NCI-H187 treated with DMSO at 0.1 percent for 48 hours (cell line): Measurements from ENCODE around the gene ELFN2.

Source experiments
- DNase-seq: peaks from one replicate; lab custom pipeline; 2025; lab: John Stamatoyannopoulos, UW

ELFN2 gene

GRCh38 chr22:37381489-37381888, 45.8 kb downstream of the ELFN2 start:
- no peak for DNase-seq

GRCh38 chr22:37379722-37380121, 47.6 kb downstream of the ELFN2 start:
- no peak for DNase-seq

GRCh38 chr22:37379085-37379484, 48.2 kb downstream of the ELFN2 start:
- no peak for DNase-seq

GRCh38 chr22:37378642-37379058, 48.6 kb downstream of the ELFN2 start:
- DNase-seq: no peak

- DNase-seq: no peak
Observed at GRCh38 chr22:37377927-37378326, 49.4 kb downstream of the ELFN2 start.

- DNase-seq: no peak
Observed at GRCh38 chr22:37377138-37377537, 50.1 kb downstream of the ELFN2 start.

- DNase-seq: no peak
Observed at GRCh38 chr22:37376643-37377042, 50.6 kb downstream of the ELFN2 start.

GRCh38 chr22:37375801-37376200, 51.5 kb downstream of the ELFN2 start:
- DNase-seq: no peak

- no peak for DNase-seq
Observed at GRCh38 chr22:37374571-37374970, 52.7 kb downstream of the ELFN2 start.

- no peak for DNase-seq
Observed at GRCh38 chr22:37373451-37373850, 53.8 kb downstream of the ELFN2 start.

- DNase-seq: no peak
Observed at GRCh38 chr22:37371911-37372310, 55.4 kb downstream of the ELFN2 start.

GRCh38 chr22:37371491-37371890, 55.8 kb downstream of the ELFN2 start:
- DNase-seq: no peak

- no peak for DNase-seq
Observed at GRCh38 chr22:37370306-37370979, 56.8 kb downstream of the ELFN2 start.

GRCh38 chr22:37369483-37369882, 57.8 kb downstream of the ELFN2 start:
- DNase-seq: no peak

- no peak for DNase-seq
Observed at GRCh38 chr22:37368058-37368457, 59.2 kb downstream of the ELFN2 start.

- no peak for DNase-seq
Observed at GRCh38 chr22:37366601-37367000, 60.7 kb downstream of the ELFN2 start.

- DNase-seq: no peak
Observed at GRCh38 chr22:37365950-37366349, 61.3 kb downstream of the ELFN2 start.

GRCh38 chr22:37363261-37363992, 63.9 kb downstream of the ELFN2 start:
- no peak for DNase-seq

GRCh38 chr22:37362621-37363020, 64.7 kb downstream of the ELFN2 start:
- no peak for DNase-seq

- no peak for DNase-seq
Observed at GRCh38 chr22:37358917-37359316, 68.4 kb downstream of the ELFN2 start.

- DNase-seq: no peak
Observed at GRCh38 chr22:37358386-37358785, 68.9 kb downstream of the ELFN2 start.

- DNase-seq: no peak
Observed at GRCh38 chr22:37357446-37358075, 69.7 kb downstream of the ELFN2 start.

GRCh38 chr22:37356922-37357321, 70.4 kb downstream of the ELFN2 start:
- no peak for DNase-seq
